ENCODE results near the gene MYCBPAP.

The MYCBPAP gene, protein sequence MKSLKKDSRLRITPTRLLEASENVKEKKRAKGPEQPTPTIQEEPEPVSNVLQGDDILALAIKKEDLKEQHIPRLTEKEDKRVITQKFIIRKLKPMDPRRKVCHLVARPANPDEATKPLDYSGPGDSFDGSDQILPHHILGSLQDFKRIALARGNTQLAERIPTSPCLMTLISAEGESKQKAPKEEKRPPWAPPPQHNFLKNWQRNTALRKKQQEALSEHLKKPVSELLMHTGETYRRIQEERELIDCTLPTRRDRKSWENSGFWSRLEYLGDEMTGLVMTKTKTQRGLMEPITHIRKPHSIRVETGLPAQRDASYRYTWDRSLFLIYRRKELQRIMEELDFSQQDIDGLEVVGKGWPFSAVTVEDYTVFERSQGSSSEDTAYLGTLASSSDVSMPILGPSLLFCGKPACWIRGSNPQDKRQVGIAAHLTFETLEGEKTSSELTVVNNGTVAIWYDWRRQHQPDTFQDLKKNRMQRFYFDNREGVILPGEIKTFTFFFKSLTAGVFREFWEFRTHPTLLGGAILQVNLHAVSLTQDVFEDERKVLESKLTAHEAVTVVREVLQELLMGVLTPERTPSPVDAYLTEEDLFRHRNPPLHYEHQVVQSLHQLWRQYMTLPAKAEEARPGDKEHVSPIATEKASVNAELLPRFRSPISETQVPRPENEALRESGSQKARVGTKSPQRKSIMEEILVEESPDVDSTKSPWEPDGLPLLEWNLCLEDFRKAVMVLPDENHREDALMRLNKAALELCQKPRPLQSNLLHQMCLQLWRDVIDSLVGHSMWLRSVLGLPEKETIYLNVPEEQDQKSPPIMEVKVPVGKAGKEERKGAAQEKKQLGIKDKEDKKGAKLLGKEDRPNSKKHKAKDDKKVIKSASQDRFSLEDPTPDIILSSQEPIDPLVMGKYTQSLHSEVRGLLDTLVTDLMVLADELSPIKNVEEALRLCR

DNA sequence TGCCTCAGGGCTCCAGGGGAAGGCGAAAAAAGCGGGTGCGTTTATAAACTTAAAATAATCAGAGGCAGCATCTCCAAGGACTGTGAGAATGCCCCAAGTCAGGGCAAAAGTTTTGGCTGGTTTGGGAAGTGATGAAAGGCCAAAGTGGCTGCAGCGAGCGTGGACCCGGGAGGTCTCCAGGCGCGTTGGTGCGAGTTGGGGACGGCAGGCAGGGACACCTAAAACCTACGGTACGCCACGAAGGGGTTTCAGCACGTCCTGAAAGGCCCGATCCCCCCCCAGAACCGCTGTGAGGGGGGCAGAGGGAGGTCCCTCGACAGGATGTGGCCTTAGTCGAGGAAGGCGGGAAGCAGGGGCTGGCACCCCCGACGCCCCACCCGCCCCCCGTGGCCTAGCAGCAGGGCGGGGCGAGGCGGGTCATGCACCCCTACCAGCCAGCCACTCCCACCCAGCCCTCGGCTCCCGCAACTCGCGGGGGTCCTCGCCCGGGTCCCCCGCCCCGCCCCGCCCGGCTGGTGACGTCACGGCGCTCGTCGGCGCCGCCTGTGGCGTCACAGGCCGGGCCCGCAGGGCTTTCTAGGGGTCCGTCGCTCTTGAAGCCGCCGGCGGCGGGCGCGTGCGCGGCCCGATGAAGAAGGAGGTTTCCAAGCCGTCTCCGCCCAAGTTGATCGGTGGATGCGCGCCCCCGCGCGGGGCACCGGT lies at the start of gene MYCBPAP:
TSS of gene MYCBPAP (plus strand) at position 569 of the 702 bp plus-strand sequence. CDS start 236 bp downstream, outside the sequence.
- DNase-seq = peak; percentile 70

DNA sequence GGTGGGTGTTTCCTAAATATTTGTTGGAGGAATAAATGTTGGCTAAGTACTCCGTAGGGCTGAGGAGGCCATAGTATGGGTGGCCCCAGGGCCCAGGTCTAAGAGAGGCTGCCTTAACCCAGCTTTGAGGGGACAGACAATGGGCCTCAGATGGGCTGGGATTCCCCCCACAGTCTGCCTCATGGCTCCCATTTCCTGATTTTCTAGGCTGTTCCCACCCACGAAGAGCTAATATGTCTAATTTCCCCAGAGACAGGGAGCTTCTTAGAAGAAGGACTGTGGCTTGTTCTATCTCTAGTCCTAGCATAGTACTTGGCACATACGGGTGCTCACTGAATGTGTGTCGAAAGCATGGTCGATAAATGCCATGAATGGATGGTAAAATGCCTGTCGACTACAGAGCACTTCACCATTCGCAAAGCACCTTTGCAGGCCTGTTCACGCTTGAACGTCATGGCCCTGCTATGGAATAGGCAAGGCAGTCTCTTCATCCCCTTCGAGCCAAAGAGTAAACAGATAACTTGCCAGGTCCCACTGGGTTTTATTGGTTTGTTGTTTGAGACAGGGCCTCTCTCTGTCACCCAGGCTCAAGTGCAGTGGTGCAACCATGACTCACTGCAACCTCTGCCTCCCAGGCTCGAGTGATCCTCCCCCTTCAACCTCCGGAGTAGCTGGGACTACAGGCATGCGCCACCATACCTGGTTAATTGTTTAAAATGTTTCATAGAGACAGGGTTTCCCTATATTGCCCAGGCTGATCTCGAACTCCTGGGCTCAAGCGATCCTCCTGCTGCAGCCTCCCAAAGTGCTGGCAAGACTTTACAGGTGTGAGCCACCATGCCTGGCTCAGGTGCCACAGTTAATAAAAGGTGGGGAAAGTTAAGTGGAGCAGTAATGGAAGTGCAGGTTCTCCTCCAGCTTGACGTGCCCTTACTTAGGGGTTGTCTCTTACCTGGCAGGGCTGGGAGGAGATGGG lies 49.2 kb upstream of the MYCBPAP start:
- no peak for DNase-seq

DNA sequence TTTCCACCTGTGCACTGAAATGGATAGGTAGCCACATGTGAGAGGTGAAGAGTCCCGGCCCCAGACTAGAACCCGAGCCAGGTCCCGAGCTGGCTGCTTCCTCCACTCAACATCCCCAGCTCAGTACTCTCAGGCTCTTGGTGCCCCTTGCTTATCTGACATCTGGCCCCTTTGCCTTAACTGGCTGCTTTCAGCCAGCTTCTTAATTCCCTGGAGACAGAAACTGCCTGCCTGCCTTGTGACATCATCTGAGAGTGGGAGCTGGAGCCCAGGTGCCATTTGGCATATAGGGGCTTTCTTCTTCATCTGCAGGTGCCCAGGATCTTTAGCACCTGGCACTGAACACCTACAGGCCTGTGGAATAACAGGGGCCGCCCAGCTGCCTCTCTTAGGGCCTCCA lies 48.5 kb upstream of the MYCBPAP start:
- no peak for DNase-seq

DNA sequence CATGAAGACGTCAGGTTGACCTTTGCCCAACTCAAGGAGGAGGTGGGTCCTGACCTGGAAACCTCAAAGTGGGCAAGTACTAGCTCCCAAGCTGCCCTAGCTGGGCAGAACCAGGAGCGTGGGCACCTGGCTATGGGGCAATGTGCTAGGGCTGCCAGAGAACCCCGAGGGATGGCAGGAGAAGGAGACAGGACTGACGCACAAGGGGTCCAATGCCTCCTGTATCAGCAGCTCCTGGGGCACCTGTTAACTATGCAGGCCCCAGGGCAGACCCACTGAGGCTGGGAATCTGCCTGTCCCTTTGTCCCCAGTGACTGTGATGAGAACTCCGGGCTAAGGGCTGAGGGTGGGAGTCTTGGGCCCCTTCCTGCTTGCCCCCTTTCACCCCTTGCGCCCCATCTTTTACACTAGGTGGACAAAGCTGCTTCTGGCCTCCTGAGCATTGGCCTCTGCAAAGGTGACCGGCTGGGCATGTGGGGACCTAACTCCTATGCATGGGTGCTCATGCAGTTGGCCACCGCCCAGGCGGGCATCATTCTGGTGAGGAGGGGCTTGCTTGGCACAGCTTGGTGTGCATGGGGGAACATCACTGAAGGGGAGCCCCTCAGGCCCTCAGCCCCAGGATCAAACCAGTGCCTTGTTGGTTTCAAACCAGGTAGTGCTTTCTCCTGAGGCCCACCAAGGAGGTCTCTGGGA lies 47.3 kb upstream of the MYCBPAP start:
- DNase-seq = no peak

DNA sequence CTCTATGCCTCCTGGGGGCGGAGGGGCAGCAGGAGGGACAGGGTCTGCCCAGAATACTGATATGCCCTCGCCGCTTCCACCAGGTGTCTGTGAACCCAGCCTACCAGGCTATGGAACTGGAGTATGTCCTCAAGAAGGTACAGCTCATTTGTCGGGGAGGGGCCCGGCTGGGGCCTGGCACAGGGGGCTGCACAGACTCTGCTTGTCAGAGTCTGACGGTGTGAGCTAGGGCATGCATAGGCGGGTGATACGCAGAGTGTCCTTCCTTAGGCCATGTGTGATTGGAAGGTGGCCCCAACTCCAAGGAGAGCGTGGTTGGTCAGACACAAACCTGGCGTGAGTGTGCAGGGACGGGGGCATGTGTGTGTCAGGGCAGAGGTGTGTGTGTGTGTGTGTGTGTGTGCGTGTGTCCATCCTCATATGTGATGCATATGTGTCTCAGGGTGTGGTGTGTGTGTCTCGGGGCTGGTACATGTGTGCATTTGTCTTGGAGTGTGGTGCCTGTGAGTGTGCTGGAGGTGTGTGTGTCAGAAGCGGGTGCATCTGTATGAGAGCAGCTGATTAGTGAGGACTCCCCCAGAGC lies 46.6 kb upstream of the MYCBPAP start:
- no peak for DNase-seq

DNA sequence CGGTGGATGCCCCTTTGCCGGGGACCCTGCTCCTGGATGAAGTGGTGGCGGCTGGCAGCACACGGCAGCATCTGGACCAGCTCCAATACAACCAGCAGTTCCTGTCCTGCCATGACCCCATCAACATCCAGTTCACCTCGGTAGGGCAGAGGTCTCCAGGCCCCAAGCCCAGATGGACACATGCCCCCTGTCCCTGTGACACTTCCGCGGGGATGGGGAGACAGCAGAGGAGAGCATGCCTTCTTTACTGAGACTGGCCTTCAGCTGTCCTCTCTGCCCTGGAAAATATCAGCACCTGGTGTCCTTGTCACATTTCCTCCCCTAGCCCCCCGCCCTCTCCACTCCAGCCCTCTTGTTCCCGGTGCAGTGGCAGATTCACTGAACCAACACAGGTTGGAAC lies 45.8 kb upstream of the MYCBPAP start:
- no peak for DNase-seq

DNA sequence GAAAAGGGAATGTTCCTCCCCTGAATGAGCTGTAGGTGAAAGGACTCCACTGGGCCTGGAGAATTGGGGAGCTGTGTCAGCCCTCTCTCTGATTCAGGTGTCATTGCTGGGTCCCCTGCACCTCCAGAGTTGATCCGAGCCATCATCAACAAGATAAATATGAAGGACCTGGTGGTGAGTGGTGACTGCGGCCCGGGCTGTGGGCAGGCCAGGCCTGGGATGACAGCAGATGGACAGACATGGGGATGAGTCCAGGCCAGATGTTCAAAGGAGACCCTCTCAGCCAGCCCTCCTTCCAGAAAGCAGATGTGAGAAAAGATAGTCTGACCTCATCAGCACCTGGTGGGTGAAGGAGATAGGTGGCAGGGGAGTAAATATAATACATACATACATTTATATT lies 44.1 kb upstream of the MYCBPAP start:
- no peak for DNase-seq

DNA sequence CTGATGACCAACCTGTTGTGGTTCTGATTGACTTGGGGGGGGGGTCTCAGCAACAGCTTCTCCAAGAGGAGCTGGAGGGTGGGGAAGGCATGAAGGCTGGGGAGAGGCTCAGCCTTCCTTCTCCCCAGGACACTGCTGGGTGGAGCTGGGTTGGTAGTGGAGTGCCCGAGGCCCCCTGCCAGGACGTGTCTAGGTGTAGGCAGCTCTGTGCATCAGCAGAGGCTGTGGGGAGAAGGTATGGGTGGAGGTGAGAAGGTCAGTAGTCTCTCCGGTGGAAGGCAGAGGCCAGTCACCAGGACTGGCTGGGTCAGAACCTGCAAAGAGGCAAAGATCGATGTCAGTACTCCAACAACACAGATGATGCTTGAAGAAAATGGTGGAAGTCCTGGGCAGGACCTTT lies 43.5 kb upstream of the MYCBPAP start:
- DNase-seq = no peak

DNA sequence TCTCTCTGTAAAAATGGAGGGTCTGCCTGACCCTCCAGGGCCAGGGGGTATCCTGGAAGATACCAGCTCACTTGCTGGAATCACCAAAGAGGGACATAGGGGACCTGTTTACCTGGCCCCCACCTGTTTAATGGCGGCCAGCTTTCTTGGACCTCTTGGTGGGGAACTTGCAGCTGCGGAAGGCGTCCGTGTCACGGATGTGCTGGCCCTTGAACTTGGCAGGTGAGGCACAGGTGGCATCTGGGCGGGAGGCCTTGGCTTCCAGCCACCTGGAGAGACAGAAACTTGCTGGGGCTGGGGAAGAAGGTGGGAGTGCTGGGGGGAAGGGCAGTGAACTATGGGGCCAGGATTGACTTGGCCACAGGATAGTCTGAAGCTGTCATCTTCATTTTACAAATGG lies 43.1 kb upstream of the MYCBPAP start:
- DNase-seq = no peak

DNA sequence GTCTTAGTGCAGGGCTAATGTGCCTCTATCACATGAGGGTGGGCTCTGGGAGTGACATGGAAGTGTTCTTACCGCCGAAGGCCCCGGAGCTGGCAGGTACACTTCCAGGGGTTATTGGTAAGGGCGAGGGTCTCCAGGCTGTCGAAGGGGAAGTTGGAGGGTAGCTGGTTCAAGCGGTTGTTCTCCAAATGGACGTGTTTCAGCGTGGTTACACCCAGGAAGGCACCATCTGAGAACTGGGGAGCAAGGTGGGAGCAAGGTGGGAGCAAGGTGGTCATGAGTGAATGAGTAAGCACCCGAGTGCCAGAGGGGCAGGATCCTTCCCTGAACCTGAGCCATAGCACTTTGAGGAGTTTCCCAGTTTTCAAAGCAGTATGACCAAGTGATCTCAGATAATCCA lies 42.6 kb upstream of the MYCBPAP start:
- no peak for DNase-seq

DNA sequence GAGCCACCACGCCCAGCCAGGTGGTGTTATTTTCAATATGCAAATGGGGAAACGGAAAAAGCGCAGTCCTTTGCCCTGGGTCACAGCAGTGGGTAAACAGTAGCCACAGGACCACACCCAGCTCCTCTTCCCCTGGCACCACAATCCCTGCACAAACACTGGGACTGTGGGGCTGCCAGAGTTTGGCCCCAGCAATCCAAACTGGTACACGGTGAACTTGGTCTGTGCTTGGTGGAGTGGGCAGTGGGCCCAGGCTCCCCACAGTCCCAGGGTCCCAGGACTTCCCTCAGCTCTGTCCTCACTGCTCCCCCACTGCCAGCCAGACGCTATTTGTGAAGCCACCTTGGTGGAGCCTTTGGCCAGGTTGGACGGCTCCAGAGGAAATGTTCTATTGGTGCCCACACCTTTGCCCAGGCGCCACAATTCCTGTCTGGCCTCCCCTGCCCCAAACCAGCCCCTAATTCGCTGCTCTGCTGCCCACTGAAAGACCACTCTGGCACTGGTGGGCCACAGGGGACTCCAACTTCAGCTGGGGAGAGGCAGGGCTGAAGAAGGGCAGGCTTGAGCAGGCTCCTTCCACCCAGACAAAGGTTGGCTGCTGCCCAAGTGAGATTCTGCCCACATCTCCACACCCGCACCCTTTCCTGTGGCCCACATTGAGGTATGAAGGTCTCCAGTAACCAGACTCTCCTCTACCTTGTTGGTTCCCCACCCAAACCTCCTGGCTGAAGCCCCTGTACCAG lies 41.7 kb upstream of the MYCBPAP start:
- no peak for DNase-seq

DNA sequence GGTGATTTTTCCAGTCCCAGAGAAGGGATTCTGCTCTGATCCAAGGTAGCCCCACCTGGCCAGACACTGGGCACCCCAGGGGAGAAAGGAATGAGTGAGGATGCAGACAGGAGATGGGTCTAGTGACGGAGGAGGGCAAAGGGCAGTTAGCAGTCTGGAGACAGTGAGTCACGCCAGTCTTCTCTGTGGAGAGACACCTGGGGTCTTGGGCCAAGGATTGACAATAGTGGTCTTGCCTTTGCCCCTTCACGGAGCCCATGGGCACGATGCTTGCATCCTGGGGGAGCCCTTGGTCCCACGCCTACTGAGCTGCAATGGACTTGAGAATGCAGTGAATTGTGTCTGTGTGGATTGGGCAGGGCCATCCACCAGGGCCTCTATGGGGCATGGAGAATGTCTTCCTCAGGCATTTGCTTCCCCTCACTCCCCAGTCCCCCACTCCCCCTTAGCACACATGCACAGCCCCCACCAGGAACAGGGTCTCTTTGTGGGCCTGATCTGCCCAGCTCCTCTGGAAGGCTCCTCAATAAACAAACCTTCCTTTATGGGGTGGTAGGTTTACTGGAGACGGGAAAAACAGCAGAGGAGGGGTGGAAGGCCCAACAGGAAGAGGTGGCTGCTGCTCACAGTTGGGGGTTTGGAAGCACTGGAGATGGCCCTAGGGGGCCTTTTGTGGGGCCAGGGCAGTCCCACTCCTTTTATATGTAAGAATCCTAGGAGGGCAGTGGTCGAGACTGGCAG lies 41.0 kb upstream of the MYCBPAP start:
- DNase-seq = no peak

DNA sequence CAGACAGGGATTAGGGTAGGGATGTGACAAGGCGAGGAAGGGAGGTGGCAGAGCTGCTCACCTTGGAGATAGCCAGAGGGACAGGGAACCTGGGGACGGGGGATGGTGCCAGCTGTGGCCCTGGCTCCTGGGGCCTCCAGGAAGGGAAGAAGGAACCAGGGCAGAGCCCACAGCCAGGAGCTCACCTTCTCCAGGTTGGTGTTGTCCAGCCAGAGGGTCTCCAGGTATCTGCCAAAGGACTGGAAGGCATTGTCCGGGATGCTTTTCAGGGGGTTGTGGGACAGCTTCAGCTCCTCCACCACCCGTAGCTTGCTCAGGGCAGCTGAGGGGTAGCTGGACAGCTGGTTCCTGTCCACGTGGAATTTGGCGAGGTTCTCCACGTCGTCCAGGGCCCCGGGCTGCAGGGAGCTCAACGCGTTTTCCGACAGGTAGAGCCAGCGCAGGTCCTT lies 40.4 kb upstream of the MYCBPAP start:
- DNase-seq = no peak

DNA sequence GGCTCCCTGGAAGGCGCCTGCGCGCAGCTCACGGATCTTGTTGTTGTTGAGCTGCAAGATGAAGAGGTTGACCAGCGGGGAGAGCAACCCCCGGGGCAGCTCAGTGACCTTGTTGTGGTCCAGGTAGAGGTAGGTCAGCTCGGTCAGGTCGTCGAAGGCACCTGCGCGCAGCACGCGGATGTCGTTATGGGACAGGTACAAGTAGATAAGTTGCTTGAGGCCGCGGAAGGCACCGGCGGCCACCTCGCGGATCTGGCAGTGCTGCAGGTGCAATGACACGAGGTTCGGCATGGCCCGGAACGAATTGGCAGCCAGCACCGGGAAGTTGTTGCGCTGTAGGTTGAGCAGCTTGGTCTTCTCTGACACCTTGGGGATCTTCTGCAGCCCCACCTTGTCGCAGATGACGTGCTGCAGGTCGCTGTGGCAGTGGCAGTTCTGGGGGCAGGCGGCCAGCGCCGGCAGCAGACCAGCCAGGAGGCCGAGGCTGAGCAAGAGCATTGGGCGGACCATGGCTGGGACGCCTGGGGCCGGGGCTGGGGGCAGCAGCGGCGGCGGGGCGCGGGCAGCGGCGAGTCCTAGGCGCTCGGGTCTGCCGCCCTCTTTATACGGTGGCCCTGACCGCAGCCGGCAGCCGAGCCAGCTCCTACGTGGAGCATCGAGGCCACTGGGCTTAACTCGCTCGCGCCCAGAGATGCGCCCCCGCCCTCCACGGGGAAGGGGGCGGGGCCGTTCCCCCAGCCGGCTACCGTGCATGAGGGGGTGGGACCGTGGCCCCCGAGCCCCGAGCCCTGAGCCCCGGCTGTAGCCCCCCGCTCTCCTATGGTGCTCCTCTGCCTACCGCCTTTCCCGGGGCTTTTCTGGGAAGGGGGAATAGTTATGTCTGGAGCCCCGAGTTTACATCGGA lies 39.7 kb upstream of the MYCBPAP start, which contains the start of gene CHAD:
TSS of gene CHAD (minus strand) at position 577 of the 904 bp plus-strand sequence. CDS start at position 510, 67 bp downstream.
- DNase-seq = no peak

DNA sequence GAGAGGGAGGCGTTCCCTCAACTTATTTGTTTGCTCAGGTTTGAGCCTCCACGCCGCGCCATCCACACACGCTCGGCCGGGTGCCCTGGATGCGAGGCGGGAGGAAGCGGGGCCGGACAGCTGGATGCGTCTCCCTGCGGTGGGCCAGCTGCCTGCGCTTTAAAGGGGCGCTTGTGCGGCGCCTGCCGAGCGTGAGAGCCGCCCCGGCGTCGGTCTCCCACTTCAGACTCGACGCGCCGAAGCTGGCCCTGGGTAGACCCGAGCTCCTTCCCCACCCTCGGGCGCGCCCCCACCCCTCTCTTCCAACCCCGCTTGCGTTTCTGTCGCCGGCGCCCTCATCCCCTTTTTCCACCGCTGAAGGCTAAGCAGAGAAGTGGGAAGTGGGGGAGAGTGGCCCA lies 39.0 kb upstream of the MYCBPAP start:
- DNase-seq = no peak

DNA sequence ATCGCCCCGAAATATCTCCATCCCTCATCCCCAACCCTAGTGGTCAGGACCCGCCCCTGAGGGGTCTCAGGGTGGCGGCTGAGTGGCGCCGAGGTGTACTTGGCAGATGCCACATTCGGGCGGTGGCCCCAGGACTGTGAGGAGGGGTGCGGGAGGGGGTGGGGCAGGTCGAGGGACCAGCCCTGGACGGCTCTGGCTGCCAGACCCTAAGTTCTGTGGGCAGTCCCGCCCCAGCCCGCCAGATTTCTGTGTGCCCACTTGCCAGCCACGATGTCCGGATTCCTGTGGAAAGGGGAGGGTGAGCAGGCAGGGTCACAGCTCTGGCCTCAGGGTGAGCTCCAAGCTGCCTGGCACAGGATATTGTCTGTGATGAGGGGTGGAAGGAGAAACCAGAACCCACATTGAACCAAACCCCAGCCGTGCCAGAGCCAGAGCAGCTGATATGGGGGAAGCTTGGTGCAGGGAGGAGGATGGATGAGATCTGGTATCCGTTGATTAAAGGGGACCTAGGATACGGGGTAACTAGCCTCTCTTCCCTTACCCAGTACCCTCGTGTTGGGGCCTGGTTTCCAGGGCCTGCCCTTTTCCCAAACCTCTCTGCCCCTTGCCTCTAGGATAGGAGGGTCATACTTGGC lies 38.5 kb upstream of the MYCBPAP start:
- DNase-seq = no peak

DNA sequence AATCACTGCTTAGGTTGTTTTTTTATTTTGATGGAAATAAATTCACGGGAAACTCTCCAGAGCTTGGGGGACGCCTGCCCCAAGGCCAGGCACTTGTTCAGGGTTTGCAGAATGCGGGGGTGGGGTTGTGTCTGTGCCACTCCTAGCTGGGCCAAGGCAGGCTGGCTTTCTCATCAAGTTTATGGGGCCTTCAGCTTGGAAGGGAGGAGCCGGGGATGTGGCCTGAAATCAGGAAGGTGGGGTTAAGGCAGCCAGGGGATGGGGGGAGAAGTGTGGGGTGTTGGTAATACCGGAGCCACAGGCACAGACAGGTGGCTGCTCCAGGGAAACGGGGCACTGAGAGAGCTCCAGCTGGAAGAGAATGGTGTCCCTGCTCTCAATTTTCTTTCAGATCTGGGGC lies 37.8 kb upstream of the MYCBPAP start:
- DNase-seq = no peak
